Measurements from ENCODE around the gene AMBP.
"Not testable (repeated sequence)": the region's sequence is repeated elsewhere in the genome, so short reads cannot be mapped to it uniquely, and the experiment has no call there.

AMBP gene

DNA sequence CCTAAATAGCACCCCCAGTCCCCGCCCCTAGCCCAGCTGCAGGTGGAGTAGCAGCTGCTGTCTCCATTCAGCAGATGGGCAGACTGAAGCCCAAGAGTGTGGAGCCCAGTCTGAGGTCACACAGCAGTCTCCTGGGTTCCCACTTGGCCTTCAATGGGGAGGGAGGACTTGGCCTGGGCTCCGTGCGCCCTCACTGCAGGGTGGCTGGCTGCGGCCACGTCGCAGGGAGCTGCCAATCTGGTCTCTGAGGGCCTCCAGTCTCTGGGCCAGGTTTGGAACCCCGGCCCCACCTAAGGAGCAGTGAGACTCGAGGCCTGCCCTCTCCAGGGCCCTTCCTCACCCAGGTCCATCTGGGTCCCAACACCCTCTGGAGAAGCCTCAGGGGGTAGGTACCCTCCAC, 13.6 kb upstream of the AMBP start:
- no peak for DNase-seq

DNA sequence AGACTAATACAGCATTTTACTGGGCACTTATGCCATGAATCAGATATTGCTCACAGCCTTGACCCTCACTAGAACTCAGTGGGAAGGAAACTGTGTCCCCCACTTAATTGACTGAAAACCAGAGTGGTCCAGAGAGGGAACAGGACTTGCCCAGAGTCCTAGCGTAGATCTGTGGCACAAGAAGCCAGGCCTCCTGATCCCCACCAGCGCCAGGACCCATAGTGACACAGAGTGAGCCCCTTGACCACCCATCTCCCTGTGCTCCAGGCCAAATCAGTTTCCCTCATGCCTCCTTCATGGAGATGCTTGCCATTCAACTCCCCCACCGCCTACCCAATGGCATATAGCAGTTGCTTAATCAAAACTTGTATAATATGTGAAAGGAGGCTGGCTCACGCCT, 12.7 kb upstream of the AMBP start:
- no peak for DNase-seq

DNA sequence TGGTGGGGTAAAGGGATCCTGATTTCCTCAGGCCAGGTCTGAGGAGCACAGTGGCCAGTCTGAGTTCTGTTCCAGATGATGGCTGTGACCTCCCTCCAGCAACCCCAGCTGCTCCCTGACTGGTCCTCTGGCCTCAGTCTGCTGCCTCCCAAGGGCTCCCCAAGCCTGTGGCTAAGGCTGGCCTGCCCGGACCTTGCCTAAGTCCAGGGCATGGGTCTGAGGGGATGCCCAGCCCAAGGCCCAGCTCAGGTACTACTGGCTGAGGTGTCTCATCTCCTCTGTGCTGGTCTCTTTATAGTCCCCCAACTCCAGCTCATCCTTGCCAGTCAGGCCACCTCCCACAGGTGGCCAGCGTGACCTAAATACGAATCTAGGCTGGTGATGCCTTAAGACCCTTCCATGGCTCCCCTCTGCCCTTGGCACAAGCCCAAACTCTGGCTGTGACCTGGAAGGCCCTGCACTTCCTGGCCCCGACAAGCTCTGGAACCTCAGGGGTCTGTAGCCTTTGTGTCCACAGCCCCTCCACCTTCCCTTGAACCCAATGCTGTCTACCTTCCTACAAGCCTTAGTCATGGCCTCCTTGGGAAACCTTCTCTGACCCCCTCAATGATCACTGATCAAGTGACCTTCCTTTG, 11.2 kb upstream of the AMBP start:
- DNase-seq: no peak

DNA sequence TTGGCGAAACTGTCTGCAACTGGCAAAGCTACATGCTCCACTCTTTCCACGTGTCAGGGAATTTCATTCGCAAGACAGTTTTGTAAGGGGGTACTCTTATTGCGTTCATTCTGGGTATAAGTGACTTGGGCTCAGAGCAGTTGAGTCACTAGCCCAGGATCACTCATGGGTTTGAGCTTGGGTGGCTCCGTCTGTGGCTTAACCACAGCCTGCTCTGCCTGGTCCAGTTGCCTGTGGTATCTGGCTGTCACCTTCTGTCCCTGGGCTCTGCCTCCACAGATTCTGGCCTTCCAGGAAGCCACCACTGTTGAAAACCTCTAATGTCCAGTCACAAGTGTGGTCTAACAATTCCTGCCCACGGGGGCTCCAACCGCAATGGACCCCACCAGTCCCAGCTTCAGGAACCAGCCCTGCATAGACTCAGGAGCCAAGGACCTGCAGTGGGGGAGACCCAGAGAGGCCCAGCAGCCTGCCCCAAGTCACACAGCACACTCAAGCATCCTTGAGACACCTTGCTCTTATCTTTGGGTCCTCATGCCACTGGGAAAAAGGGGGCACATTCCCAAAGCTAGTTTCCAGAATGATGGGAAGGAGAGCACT, 10.6 kb upstream of the AMBP start:
- no peak for DNase-seq

DNA sequence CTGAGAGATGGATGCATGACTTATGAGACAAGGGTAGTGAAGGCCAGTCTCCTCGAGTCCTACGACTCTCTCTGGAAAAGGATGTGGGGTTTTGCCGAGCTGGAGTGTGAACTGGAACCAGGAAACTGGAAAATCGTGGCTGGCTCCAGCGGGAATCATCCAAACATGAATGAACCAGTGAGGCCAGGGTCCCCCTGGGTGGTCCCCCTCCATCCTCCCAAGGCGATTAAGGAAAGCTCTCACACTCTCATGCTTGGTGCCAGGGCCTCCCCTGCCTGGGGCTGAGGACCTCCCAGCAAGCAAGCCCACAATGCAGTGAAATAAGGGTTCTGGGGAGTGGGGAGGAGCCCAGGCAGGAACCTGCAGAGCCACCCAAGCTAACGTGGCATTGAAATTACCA, 9.6 kb upstream of the AMBP start:
- no peak for DNase-seq

DNA sequence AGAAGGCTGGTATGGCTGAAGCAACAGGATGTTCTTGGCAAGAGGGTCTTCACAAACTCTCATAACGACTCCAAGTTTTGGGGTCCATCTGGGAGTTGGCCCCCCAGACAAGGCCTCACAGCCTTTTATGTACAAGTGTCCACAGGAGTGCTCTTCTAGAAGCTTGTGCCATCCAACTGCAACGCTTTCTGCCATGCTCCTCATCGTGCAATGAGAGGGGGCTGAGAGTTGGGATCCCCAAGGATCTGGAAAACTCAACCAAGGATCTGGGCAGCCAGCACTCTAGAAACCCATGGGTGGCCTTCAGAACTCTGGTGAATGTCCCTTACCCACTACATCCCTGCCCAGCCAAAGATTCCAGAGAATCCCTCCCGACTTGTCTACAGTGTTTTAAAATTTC, 8.5 kb upstream of the AMBP start:
- DNase-seq: no peak

DNA sequence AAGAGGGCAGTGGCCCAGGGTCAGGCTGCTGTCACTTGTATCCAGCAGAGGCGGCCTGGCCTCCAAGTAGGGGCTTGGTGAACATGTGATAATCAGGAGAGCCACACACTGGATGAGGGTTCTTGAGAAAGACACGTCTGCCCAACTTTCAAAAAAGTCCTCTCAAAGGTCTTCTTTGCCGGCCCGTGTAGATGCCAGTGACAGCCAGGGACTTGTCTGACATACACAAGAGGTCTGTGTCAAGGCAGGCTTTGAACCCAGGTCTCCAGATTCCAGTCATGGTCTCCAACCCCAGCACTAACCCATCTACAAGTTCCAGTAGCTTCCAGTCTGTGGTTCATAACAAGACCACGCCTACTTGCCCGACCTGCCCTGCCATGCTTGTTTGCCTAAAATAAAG, 7.9 kb upstream of the AMBP start:
- DNase-seq: no peak

DNA sequence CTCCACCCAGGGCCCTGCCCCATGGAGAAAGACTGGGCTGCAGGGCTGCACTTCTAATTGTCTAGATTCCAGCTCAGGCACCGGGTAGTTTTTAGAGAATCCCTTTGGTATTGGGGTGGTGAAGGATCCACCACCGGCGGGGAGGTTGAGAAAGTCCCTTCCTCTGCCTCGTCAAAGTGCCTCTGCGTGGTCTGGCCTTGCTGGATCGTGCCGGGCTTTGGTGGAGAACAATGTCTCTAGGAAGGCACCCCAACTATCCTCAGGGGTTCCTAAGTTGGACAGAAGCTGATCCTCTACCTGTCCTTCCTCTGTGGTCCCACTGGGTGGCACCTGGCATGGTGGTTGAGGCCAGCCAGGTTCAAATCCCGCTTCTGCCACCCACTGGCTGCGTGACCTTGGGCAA, 7.3 kb upstream of the AMBP start:
- DNase-seq: no peak

DNA sequence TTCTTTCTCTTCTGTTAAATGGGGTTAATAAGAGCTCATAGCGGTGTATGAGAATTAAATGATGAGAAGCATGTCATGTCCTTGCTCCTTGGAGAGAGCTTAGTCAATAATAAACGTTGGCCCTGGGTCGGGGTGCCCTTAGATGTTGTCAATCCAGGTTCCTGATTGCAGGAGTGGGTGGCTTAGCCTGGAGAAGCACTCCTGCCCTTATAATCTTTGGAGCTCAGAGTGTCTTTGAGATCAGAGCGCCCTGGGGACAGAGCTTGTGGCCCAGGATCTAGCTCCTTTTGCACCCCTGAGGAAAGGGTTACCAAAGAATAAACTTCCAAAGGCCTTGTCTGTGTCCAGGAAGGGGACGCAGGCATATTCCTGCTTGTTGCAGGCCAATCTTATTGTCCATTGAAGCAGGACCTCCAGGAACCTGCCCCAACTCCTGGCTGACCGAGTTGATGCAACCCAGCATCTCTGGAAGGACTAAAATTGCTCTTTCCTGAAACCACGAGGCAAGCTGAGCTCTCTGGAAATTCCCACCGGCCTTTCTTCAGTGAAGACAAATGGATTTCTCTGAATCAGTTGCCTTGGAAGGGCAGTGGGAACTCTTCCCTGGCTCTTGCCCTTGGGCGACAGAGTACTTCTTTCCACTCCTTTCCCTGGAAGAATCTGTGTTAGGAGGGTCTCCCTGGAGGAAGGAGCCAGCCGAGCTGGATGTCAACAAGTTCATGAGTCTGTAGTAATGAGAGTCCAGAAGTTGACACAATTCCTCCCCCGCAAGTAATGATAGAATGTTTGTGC, 6.4 kb upstream of the AMBP start:
- DNase-seq: no peak

DNA sequence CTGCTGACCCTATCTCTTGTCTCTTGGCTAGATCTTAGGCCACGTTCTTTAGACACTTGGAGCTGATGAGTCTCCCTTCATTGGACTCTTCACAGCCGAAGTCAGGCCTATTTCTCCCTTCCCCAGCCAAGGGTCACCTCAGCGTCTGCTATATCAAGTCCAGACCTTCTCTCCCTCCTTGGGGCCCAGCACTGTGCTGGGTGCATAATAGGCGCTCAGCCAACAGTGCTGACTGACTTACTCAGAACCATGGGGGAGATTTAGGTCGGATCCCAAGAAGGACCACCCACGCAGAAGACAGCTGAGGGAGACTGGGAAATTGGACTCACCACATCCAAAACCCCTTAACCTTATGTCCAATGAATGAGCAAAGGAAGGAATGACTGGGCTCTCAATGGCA, 5.6 kb upstream of the AMBP start:
- no peak for DNase-seq

DNA sequence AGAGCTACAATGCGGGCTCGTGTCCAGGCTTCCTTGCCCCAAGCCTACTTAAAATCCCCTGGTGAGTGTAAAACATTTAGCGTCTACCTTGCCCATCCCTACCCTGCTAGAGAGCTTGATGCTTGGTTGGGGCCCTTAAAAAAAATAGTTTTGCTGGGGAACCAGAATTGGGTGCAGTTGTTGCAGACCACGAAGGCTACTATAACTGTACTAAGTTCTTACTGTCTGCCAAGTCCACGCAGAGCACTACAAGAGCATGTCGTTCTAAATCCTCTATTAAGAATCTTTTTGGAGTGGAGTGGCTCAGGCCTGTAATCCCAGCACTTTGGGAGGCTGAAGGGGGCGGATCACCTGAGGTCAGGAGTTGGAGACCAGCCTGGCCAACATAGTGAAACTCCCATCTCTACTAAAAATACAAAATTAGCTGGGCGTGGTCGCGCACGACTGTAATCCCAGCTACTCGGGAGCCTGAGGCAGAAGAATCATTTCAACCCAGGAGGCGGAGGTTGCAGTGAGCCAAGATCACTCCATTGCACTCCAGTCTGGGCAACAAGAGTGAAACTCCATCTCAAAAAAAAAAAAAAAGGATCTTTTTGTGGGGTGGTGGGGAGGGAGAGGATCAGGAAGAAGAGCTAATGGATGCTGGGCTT, 4.8 kb upstream of the AMBP start:
- not testable (repeated sequence) for DNase-seq

DNA sequence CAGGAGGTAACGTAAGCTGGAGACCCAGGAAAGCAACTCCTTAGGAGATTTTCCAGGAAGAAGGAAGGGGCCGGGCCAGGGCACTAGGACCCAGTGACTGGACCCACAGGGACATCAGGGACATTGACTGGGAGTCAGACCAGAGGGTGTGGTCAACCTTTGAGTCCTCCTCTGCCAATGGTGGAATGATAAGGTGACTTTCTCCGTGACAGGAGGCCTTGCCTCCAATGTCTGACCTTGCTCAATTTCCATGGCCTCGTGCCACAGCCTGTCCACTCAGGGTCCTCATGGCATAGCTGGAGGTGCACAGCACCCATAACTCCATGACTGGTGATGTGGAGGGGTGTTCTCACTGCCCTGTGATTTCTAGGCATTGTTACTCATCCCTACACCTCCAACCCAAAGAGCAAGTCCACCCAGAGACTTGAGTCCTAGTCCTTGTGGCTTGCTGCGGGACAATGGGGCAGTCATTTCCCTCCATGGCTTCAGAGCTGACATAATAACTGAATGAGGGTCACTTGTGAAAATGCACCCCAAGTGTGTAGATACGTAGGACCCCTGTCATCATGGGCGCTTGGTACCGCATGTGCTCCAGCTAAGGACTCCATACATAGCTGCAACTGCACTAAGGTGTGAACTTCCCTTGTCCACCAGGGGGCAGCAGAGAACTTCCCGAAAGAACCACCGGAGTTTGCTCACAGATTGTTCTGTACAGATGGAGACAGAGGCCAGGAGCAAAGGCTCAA, 4.1 kb upstream of the AMBP start:
- DNase-seq: peak; percentile 28

DNA sequence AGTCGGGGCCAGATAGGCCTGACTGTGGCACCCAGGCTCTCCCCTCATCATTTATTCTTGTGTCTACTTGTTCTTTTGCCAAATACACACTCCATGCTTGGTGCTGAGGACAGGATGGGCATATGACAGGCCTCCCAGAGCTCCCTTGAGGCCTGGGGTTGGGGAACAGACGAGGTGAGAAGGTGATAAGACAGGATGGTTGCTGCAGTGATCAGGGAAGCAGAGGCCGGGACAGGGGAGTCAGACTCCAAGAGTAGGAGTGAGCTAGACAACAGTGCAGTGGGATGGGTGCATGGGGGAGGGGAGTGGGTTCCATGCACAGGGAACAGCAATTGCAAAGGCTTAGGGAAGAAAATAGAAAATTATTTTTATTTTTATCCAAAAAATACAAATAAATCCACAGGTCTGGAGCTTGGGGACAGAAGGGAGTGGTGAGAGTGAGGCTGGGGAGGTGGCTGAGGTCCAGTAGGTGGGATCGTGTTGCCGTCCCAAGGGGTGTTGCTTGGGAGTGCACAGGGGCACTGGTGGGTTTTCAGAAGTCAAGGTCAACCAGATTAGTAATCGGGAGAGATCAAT, 3.4 kb upstream of the AMBP start:
- DNase-seq: no peak

DNA sequence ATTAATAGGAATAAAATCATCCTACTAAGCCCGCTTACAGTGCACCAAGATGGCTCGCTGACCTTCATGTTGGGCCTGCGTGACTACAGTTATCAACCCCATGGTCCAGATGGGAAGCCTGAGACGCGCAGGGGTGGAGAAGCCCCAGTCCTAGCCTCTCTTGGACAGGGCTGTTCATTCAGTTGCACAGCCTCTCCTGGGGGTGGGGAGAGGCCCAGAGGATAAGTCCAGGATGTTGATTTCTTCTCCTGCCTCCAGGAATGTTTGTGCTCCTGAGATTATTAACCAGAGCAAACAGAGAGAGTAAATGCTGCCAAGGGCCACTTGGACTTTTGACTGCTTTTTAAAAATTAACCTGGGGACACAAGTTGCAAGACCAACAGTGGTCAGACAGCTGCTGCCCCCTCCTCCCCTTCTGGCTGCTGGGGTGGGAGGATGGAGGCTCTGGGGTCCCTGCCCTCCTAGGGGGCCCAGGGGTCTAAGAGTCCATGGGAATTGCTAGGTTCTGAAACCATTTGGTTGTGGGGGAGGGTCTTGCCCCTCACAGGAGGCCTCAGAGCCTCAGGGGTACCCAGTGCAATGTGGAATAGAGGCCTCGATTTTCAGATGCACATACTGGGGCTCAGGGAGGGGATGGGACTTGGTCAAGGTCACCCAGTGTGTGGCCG, 2.8 kb upstream of the AMBP start:
- no peak for DNase-seq

DNA sequence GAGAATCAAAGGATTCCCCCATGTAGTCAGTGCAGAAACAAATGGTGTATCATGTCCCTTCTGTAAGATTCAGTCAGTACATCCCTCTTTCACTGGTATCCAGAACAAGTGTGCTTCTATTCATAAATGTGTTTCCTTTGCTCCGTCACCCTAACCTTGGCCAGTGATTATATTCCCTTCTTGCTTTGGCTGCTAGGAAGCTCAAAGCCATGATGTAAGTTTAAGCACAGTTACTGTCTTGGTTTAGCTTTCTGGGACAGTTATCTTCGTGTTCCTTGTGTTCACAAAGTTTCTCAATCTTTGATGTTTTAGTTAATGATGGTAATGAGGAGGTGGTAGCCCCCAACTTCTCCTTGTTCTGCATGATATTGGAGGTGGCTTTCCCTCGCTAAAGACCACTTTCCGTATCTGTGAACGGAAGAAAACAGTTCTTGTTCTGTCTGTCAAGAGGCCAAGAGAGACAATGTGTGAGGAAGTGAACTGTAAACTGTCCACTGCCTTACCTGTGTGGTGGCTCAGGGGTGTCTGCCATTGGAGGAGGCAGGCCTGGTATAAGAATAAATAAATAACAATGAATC, 2.2 kb upstream of the AMBP start:
- no peak for DNase-seq

DNA sequence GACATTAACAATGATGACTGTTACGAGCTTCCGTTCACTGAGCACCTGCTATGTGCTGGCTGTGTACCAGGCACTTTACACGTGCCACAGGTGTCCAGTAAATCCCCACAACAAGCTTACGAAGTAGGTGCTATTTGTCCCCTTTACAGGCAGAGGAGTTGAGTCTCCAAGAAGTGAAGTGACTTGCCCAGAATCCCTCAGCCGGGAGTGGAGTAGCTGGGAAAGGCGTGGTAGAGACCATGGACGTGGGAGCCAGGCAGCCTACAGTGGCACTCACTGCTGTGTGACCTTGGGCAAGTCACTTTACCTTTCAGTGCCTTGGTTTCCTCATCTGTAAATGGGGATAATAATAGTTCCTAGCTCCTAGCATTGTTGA, 669 bp upstream of the AMBP start:
- DNase-seq: no peak

DNA sequence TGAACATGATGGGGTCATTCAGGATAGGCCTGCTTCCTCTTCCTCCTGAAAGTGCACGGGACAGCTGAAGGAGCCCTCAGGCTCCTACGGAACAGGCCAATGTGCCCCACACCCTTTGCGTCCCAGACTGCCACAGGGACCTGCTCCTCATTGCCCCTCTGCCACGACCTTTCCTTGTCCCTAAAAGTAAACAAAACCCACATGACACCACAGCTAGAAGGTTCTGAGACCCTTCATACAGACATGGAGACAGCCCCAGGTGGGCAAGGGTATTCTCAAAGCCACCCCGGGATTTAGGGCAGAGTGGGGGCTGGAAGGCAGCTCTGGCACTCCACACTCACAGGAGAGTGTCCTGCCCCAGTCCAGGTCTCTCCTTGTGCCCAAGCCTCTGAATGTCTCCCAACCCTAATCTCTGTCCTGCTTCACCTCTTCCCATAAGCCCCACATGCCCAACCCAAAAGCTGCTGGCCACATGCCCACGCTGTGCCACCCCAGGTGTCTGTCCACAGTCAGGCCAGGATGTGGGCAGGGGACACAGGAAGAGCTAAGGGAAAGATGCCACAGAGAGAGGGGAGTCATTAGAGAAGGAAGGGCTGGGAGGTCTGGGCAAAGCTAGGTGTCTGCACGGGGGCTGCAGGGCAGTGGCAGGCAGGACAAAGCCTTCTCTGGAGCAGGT, 800 bp downstream of the AMBP start:
- DNase-seq: no peak

DNA sequence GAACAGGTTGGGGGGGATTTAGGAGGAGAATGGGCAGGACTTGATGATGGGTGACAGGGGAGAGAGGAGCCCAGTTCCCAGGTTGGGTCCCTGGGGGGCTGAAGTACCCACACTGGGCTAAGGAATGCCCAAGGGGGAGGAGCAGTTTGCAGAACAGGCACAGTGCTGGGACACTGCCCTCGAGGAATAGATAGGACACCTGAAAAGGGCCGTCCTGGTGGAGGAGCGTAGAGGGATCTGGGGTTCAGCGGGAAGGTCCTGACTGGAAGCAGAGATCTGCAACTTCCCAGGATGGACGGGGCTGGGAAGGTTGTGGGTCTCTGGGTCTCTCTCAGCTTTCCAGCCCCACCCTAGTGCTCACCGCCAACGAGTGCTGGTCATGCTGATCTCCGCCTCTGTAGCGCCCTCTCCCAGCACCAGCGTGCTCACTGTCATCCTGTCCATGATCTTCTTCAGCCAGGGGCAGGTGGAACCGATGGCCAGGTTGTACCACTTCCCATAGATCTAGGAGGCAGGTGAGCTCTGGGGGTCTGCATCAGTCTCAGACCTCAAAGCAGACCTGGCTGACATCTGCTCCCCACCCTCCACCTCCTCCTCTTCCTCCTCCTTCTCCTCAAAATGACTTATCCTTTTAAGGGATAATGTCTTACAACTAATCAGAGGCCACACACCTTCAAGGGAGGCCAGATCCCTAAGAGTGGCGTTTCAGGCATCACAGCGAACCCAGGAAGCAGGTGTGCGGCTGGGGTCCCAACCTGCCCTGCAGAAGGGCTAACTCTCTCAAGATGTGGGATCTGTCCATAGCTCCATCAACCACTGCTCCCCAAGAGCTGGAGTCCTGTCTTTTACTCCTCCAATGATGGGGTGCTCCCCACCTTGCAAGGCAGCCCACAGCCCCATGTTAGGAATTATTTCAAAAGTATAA, 1.6 kb downstream of the AMBP start:
- DNase-seq: no peak

DNA sequence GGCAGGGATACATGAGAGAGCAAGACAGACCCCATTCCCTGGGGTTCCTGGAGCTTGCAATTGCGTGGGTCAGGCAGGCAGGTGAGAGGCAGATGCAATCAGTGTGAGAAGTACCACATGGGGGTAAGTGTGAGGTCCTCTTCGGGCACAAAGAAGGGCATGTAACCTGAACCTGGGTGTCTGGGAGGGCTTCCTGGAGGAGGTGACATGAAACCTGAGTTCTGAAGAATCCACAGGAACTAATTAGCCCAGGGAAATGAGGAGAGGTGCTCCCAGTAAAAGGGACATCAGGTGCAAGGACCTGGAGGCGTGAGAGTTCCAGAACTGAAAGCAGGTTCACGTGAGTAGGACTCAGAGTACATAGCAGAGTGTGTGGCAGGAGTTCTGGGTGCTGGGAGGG, 2.5 kb downstream of the AMBP start:
- DNase-seq: no peak

Measured in NCI-H1417 treated with DMSO at 0.1 percent for 48 hours (cell line).